Nephron progenitor cell (in vitro differentiated cells): ENCODE results near the gene CLEC9A.

Experiments used
- DNase-seq: peaks from one replicate; pipeline ENCODE4 v3.0.0; 2021
- H3K27ac Mint-ChIP-seq: 2 replicates; pipeline ENCODE4 v1.8.0; 2021; ENCODE audit warnings: mild to moderate bottlenecking, moderate library complexity, mixed read lengths
- H3K27me3 Mint-ChIP-seq: 2 replicates; pipeline ENCODE4 v1.8.0; 2021; ENCODE audit warnings: mild to moderate bottlenecking, low read depth, mixed read lengths; ENCODE audit not compliant: poor library complexity
- H3K36me3 Mint-ChIP-seq: 2 replicates; pipeline ENCODE4 v1.8.0; 2021; ENCODE audit warnings: low read depth, mixed read lengths
- H3K4me1 Mint-ChIP-seq: 2 replicates; pipeline ENCODE4 v1.8.0; 2021; ENCODE audit warnings: mixed read lengths
- H3K4me3 Mint-ChIP-seq: 2 replicates; pipeline ENCODE4 v1.8.0; 2021; ENCODE audit warnings: mild to moderate bottlenecking, moderate library complexity, mixed read lengths
- H3K9me3 Mint-ChIP-seq: 2 replicates; pipeline ENCODE4 v1.8.0; 2021; ENCODE audit warnings: mild to moderate bottlenecking, moderate library complexity, mixed read lengths
- CTCF ChIP-seq: fragments of 200-600 bp; sonication (generic); IDR thresholded peaks from 2 replicates; pipeline ENCODE4 v1.5.0; 2021; ENCODE audit warnings: antibody characterized with exemption

Gene CLEC9A

GRCh38 chr12:10113920-10114319 is 83.4 kb downstream of the CLEC9A start:
- Mint-ChIP-seq H3K4me3 (no peak overlapping the region), H3K9me3 (peaks cover 24% of the 10 kb centered on the region), H3K4me1 (no peaks in the 10 kb centered on the region), H3K27ac (no peak overlapping the region), H3K27me3 (peaks cover 4% of the 10 kb centered on the region), H3K36me3 (no peaks in the 10 kb centered on the region)
- DNase-seq, result no peak
- TF ChIP-seq CTCF, result no peak

GRCh38 chr12:10115311-10115710 is 84.8 kb downstream of the CLEC9A start:
- DNase-seq, result no peak
- Mint-ChIP-seq H3K27ac (no peak overlapping the region), H3K27me3 (peaks cover 4% of the 10 kb centered on the region), H3K36me3 (no peaks in the 10 kb centered on the region), H3K4me1 (no peaks in the 10 kb centered on the region), H3K9me3 (peaks cover 20% of the 10 kb centered on the region), H3K4me3 (no peak overlapping the region)
- TF ChIP-seq CTCF, result no peak
